Skeletal muscle tissue (tissue), 4 donors: ENCODE results near the gene COL28A1. TPM values are rescaled to one million over a fixed set of nuclear protein-coding genes. Genes with fewer than 3 reads are reported as not detected.
A peak's percentile ranks its signal among the peaks of the same experiment; 100 is the strongest.

Experiments used
- H3K27ac ChIP-seq: one replicate; pipeline ENCODE4 v1.7.0; 2013; ENCODE audit warnings: mild to moderate bottlenecking, low read depth, low read length, inconsistent platforms
- H3K27me3 ChIP-seq, 3 donors: one replicate each; pipeline ENCODE4 v1.7.0; 2013; ENCODE audit warnings: low read length in 3 of 3; ENCODE audit not compliant: control insufficient read depth in 3 of 3, insufficient read depth in 3 of 3
- H3K36me3 ChIP-seq, 3 donors: one replicate each; pipeline ENCODE4 v1.7.0; 2013; ENCODE audit warnings: low read length in 3 of 3; ENCODE audit not compliant: control insufficient read depth in 3 of 3, insufficient read depth in 3 of 3
- H3K4me1 ChIP-seq, 3 donors: one replicate each; pipeline ENCODE4 v1.7.0; 2013; ENCODE audit warnings: low read length in 3 of 3, mild to moderate bottlenecking in 3 of 3; ENCODE audit not compliant: control insufficient read depth in 3 of 3, insufficient read depth in 3 of 3
- H3K4me3 ChIP-seq, 3 donors: one replicate each; pipeline ENCODE4 v1.7.0; 2013; ENCODE audit warnings: low read length in 3 of 3
- H3K9ac ChIP-seq, 3 donors: one replicate each; pipeline ENCODE4 v1.7.0; 2013; ENCODE audit warnings: low read length in 3 of 3, mild to moderate bottlenecking in 3 of 3, moderate library complexity in 2 of 3, low read depth in 1 of 3
- H3K9me3 ChIP-seq, 3 donors: one replicate each; pipeline ENCODE4 v1.7.0; 2013; ENCODE audit warnings: low read length in 3 of 3; ENCODE audit not compliant: control insufficient read depth in 3 of 3
- total RNA-seq: library from RNA; depleted of rRNA; stranded (reverse); fragments of >200 nt; gene quantifications from one replicate; pipeline ENCODE4 v1.2.3, GENCODE V29; 2014
- donor health status: Osteomylitis.

COL28A1 gene
- total RNA-seq: 2.1 TPM

DNA sequence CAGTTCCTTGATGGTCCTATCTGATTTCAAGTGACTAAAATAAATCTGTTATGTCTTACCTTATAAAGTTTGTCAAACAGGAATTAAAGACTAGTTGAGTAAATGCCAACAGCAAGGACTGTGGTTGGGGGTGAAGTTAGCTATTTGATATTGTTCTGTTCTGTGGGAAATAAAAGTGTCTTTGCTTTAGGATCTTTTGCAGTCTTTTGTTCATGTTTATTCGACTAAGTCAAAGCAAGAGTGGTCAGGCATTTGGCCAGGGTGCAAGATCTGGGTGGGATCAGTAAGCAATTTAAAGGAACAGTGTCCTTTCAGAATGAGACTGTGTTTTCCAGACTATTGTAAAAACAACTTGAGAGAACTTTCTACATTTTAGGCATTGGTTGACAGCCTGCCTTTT lies at the start of gene COL28A1:
Gene COL28A1, minus strand, starts transcription at position 183 of the 400 bp plus-strand sequence. CDS start 2,998 bp downstream, outside the sequence.
- Histone ChIP-seq H3K36me3 (no peaks in the 10 kb centered on the region), H3K27ac (peak within 1 kb of the TSS; percentile 21), H3K9ac (peak within 1 kb of the TSS; percentile 32 to 59 (median 55)), H3K9me3 (no peaks in the 10 kb centered on the region), H3K4me3 (peak within 1 kb of the TSS; percentile 24 to 57 (median 32)), H3K4me1 (peaks cover 0 to 9% (median 0%) of the 10 kb centered on the region in 3 donors), H3K27me3 (no peaks in the 10 kb centered on the region)

DNA sequence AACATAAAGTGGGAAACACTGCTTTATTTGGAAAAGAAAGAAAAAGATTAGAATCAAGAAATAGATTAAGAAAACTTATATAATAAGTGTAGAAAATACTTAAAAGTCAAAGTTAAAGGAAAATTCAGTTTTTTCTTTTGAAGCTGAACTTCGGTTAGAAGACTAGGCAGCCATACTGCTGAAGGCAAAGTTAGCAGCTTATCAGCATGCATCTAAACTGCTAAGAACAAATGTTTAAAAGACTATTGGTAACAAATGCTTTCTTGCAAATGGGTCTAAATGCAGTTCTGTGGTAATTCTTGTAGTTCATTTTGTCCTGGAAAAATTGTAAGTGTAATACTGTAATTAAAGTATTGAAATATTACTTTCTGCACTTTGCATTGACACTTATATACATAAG lies 49.0 kb upstream of the COL28A1 start:
- H3K4me3 ChIP-seq: no peak overlapping the region
- no peaks in the 10 kb centered on the region for H3K9me3 ChIP-seq
- no peaks in the 10 kb centered on the region for H3K36me3 ChIP-seq
- no peaks in the 10 kb centered on the region for H3K27me3 ChIP-seq
- no peak overlapping the region for H3K27ac ChIP-seq
- H3K9ac ChIP-seq: no peak overlapping the region
- no peaks in the 10 kb centered on the region for H3K4me1 ChIP-seq

DNA sequence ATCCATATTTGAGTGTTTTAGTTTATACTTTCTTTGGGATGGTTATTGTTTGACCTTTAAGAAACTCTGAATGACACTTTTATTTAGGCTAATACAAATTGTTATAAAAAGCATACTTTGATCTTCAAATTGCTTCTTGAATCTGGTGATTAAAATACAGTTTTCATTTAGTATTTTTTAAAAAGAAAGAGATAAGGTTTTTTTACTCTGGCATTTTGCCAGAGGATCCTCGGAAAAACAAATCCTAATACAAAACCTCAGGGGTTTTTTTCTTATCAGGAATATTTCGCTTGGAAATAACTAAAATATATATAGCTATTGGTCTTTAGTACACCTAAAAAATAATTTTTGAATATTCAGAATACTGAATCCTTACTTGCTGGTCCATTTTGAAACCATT lies 48.1 kb upstream of the COL28A1 start:
- no peak overlapping the region for H3K4me3 ChIP-seq
- no peak overlapping the region for H3K27ac ChIP-seq
- no peaks in the 10 kb centered on the region for H3K27me3 ChIP-seq
- no peaks in the 10 kb centered on the region for H3K9me3 ChIP-seq
- no peaks in the 10 kb centered on the region for H3K36me3 ChIP-seq
- no peak overlapping the region for H3K9ac ChIP-seq
- no peaks in the 10 kb centered on the region for H3K4me1 ChIP-seq

DNA sequence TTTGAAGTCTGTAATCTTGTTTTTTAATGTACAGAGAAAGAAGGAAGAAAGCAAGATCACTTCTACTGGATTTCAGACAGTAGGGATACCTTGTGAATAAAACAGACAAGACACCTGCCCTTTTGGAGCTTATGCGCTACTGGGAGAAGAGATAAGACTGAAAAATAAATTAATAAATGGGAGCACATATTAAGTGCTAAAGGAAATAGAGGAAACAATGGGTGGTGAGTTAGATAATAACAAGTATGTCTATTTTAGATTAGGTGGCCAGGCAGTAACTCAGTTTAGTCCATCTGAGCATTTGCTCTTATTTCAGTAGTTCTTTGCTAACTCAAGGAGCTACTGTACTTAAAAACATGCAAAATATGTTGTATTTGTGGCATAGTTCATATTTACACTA lies 46.9 kb upstream of the COL28A1 start:
- Histone ChIP-seq H3K36me3 (no peaks in the 10 kb centered on the region), H3K9ac (no peak overlapping the region), H3K27ac (no peak overlapping the region)

DNA sequence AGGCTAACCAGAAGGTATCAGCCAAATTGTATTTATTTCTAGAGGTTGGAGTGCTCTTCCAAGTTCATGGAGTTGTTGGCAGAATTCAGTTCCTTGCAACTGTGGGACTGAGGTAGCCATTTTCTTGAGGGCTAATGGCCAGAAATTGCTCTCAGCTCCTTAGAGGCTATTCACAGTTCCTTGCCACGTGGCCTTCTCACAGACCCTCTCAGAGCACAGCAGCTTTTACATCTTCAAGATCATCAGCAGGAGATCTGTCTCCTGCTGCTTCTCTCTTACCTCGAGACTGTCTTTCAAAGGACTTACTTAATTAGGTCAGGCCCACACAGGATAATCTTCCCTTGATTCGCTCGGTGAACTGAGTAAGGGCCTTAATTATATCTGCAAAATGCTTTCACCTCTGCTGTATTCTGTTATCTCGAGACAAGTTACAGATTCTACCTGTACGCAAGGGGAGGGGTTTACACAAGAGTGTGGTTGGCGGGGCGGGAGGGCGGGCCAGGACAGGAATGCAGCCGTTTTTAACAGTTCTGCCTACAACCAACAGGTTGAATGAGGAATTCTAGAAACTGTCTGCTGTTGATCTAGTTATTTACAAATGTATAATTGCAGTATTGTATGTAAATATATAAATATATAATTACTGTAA lies 46.0 kb upstream of the COL28A1 start:
- no peaks in the 10 kb centered on the region for H3K9me3 ChIP-seq
- no peaks in the 10 kb centered on the region for H3K4me1 ChIP-seq
- H3K36me3 ChIP-seq: no peaks in the 10 kb centered on the region
- no peak overlapping the region for H3K27ac ChIP-seq
- H3K4me3 ChIP-seq: no peak overlapping the region
- H3K27me3 ChIP-seq: no peaks in the 10 kb centered on the region
- H3K9ac ChIP-seq: no peak overlapping the region

More for the DNA sequence above, 46.9 kb upstream of the COL28A1 start:
- H3K9me3 ChIP-seq: no peaks in the 10 kb centered on the region
- no peaks in the 10 kb centered on the region for H3K27me3 ChIP-seq
- no peak overlapping the region for H3K4me3 ChIP-seq
- no peaks in the 10 kb centered on the region for H3K4me1 ChIP-seq

DNA sequence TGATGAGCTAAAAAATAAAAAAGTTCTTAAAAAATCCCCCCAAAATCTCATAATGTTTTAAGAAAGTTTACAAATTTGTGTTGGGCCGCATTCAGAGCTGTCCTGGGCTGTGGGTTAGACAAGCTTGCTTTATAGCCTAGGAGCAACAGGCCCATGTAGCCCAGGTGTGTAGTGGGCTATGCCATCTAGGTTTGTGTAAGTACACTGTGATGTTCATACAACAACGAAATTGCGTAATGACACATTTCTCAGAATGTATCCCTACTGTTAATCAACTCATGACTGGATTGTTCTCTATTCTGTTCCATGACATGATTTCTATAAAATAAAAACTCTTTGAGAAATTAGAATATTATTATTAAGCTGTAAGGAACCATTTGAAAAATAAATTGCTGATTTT lies 44.0 kb upstream of the COL28A1 start:
- Histone ChIP-seq H3K27ac (no peak overlapping the region), H3K4me1 (no peaks in the 10 kb centered on the region), H3K9ac (no peak overlapping the region), H3K4me3 (no peak overlapping the region), H3K36me3 (peaks cover 0 to 3% (median 0%) of the 10 kb centered on the region in 3 donors), H3K9me3 (no peaks in the 10 kb centered on the region), H3K27me3 (no peaks in the 10 kb centered on the region)

DNA sequence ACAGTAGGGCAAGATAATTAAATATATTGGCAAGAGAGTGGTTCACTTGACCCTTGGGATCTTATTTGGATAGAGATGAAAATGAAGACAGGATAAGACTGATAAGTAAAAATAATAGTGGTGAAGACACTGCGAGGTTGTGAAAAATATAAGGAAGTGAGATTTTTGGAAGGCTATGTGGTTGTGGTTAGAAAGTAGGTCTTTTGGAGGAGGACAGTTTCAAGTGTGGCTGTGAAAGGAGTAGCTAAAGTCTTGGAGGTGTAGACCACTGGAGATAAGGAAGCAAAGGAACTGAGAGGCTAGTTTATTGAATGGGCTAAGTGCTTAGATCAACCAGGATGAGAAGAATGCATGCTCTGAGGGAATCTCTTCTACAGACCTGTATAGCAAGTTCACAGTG lies 42.2 kb upstream of the COL28A1 start:
- Histone ChIP-seq H3K9me3 (no peaks in the 10 kb centered on the region), H3K4me1 (no peaks in the 10 kb centered on the region), H3K9ac (no peak overlapping the region), H3K36me3 (peaks cover 0 to 6% (median 3%) of the 10 kb centered on the region in 3 donors), H3K27ac (no peak overlapping the region), H3K27me3 (no peaks in the 10 kb centered on the region), H3K4me3 (no peak overlapping the region)

DNA sequence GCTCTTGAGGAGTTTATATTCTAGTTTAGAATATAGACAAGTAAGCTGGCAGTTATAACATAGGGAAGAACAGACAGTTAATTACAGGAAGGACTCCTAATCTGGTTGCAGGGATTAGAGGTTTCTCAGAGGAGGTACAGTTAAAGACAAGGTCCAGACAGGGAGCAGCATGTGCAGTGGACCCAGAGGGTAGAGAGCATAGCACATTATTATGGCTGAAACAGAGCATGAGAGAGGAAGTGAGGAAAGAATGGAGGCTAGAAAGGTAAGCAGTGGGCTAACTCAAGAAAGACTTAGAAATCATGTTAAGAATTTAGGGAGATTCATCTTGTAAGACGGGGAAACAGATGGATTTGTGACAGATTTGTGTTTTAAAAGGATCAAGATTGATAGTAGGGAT lies 40.7 kb upstream of the COL28A1 start:
- no peak overlapping the region for H3K4me3 ChIP-seq
- H3K9ac ChIP-seq: no peak overlapping the region
- no peaks in the 10 kb centered on the region for H3K27me3 ChIP-seq
- H3K36me3 ChIP-seq: peaks cover 0 to 14% (median 3%) of the 10 kb centered on the region in 3 donors
- H3K27ac ChIP-seq: no peak overlapping the region
- no peaks in the 10 kb centered on the region for H3K4me1 ChIP-seq
- H3K9me3 ChIP-seq: no peaks in the 10 kb centered on the region

DNA sequence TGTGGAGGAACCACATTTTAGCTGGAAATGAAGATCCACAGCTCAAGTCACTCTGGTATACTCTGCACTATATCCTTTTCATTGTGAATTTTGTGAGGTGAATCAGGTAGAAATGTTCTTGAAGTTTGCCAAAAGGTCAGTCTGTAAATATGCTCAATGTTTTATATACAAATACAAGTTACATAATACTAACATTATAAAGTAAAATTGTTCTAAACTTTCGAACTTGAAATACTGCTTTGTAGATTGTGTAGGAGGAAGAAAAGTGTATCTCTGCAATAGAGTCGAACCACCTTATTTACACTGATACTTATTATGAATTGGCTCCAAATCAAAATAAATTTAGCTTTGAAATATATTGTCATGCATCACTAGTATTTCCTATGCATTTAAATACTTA lies 38.0 kb upstream of the COL28A1 start:
- Histone ChIP-seq H3K27me3 (no peaks in the 10 kb centered on the region), H3K4me3 (no peak overlapping the region), H3K27ac (no peak overlapping the region), H3K9me3 (no peaks in the 10 kb centered on the region), H3K36me3 (peaks cover 0 to 26% (median 3%) of the 10 kb centered on the region in 3 donors), H3K9ac (no peak overlapping the region), H3K4me1 (peaks cover 8 to 12% (median 11%) of the 10 kb centered on the region in 3 donors)

DNA sequence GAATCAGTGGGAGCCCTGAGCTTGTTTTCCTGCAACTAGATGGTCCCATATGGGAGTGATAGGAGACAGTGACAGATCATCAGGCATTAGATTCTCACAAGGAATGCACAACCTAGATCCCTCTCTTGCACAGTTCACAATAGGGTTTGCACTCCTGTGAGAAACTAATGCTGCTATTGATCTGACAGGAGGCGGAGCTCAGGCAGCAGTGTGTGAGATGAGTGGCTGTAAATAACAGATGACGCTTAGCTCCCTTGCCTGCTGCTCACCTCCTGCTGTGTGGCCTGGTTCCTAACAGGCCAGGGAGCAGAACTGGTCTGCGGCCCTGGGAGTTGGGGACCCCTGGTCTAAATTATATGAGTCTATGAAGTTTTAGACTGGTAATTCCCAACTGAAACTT lies 34.9 kb upstream of the COL28A1 start:
- peaks cover 22 to 31% (median 23%) of the 10 kb centered on the region in 3 donors for H3K4me1 ChIP-seq
- no peak overlapping the region for H3K9ac ChIP-seq
- H3K9me3 ChIP-seq: no peaks in the 10 kb centered on the region
- H3K27ac ChIP-seq: no peak overlapping the region
- peaks cover 0 to 26% (median 0%) of the 10 kb centered on the region in 3 donors for H3K36me3 ChIP-seq
- H3K27me3 ChIP-seq: no peaks in the 10 kb centered on the region
- no peak overlapping the region for H3K4me3 ChIP-seq
